GM18861 (cell line): ENCODE data around the gene ZNF326.

Experiments
- ATAC-seq: cut with Tn5 transposase; IDR thresholded peaks from one replicate; pipeline ENCODE4 v1.9.1; 2021; ENCODE audit not compliant: unreplicated experiment

The ZNF326 gene

GRCh38 chr1:89994805-89995597 lies at the start of gene ZNF326:
Gene ZNF326 (plus strand): TSS chr1:89995110. CDS start chr1:89995258, 148 bp downstream.
- peak; percentile 95 for ATAC-seq

GRCh38 chr1:89945852-89946476 lies 48.9 kb upstream of the ZNF326 start:
- peak; percentile 83 for ATAC-seq

GRCh38 chr1:89946532-89946931 lies 48.4 kb upstream of the ZNF326 start:
- no peak for ATAC-seq

- no peak for ATAC-seq
These were observed 46.1 kb upstream of the ZNF326 start for GRCh38 chr1:89948722-89949345.

- no peak for ATAC-seq
These were observed 44.8 kb upstream of the ZNF326 start for GRCh38 chr1:89949991-89950624.

- ATAC-seq, result no peak
These were observed 44.2 kb upstream of the ZNF326 start for GRCh38 chr1:89950703-89951102.

GRCh38 chr1:89951766-89952604 lies 42.9 kb upstream of the ZNF326 start:
- ATAC-seq, result no peak

GRCh38 chr1:89952605-89953130 lies 42.2 kb upstream of the ZNF326 start:
- ATAC-seq, result no peak

- ATAC-seq, result peak; percentile 54
These were observed 41.7 kb upstream of the ZNF326 start for GRCh38 chr1:89953131-89953626.

GRCh38 chr1:89953929-89954328 lies 41.0 kb upstream of the ZNF326 start:
- no peak for ATAC-seq

GRCh38 chr1:89954401-89954800 lies 40.5 kb upstream of the ZNF326 start:
- no peak for ATAC-seq

GRCh38 chr1:89955311-89956205 lies 39.4 kb upstream of the ZNF326 start:
- no peak for ATAC-seq

- ATAC-seq, result no peak
These were observed 37.8 kb upstream of the ZNF326 start for GRCh38 chr1:89957107-89957506.

GRCh38 chr1:89958851-89959654 lies 35.9 kb upstream of the ZNF326 start:
- ATAC-seq, result no peak

GRCh38 chr1:89959719-89960118 lies 35.2 kb upstream of the ZNF326 start:
- no peak for ATAC-seq

GRCh38 chr1:89962024-89962741 lies 32.7 kb upstream of the ZNF326 start:
- ATAC-seq, result no peak

GRCh38 chr1:89962742-89963075 lies 32.2 kb upstream of the ZNF326 start:
- ATAC-seq, result no peak

GRCh38 chr1:89965193-89965768 lies 29.6 kb upstream of the ZNF326 start:
- ATAC-seq, result no peak
